Gastrocnemius medialis (tissue), 4 donors: ENCODE results near the gene IGF1R.

Experiments
- POLR2A ChIP-seq, 2 donors: fragments of 450-650 bp; IDR thresholded peaks; one replicate each; pipeline ENCODE4 v1.6.1; 2017; ENCODE audit warnings: antibody characterized with exemption in 2 of 2, mild to moderate bottlenecking in 2 of 2, moderate library complexity in 2 of 2
- TF ChIP-seq, protein P1 (sequence below), 5 experiments: fragments of 450-650 bp in 3 of 5; fragments of 200-600 bp in 2 of 5; sonication (generic) in 2 of 5; IDR thresholded peaks in 4 of 5; conservative IDR thresholded peaks in 1 of 5; 1 replicate in 4 of 5; 2 replicates in 1 of 5; pipeline ENCODE4 v1.5.1; 2016 to 2019; ENCODE audit warnings: antibody characterized with exemption in 5 of 5, mild to moderate bottlenecking in 3 of 5, moderate library complexity in 3 of 5

DNA sequence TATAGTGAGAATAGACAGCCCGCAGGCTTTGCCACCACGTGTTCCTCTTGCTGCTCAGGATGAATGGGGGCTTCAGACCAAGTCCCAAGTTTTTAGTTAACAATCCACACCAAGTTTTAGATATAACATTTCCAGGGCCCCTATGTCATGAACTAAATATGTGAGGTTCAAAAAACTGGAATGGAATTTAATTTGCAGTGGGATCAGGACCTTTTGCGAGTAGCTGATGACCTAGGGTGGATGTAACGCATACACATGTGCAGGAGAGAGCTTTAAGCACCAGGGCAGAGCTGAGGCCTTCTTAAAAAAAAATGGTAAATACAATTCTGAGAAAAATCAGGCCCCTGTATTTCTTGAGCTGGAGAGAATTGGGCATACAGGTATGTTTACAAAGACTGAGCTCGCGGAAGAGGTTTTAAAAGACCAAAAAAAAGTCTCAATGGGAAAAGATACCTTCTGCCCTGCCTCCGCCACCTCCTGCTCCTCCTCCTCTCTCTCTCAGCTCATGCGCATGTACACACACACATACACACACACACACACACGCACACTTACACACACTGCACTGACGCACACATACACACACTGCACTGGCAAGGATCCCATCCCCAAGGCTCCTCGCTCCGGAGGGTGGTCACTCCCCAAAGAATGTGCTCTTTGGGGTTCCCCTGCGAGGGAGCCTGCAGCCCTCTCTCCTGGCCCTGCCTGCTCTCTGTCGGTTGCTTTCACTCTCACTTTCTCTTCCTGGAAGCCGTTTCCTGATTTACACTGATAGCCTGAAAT lies 48.2 kb upstream of the IGF1R start:
- TF ChIP-seq, protein P1, sequence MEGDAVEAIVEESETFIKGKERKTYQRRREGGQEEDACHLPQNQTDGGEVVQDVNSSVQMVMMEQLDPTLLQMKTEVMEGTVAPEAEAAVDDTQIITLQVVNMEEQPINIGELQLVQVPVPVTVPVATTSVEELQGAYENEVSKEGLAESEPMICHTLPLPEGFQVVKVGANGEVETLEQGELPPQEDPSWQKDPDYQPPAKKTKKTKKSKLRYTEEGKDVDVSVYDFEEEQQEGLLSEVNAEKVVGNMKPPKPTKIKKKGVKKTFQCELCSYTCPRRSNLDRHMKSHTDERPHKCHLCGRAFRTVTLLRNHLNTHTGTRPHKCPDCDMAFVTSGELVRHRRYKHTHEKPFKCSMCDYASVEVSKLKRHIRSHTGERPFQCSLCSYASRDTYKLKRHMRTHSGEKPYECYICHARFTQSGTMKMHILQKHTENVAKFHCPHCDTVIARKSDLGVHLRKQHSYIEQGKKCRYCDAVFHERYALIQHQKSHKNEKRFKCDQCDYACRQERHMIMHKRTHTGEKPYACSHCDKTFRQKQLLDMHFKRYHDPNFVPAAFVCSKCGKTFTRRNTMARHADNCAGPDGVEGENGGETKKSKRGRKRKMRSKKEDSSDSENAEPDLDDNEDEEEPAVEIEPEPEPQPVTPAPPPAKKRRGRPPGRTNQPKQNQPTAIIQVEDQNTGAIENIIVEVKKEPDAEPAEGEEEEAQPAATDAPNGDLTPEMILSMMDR (IDR thresholded peaks at IDR 0.05 in 4 of 5, conservative IDR thresholded peaks at IDR 0.05 in 1 of 5) = no peak
- TF ChIP-seq POLR2A (IDR thresholded peaks at IDR 0.05) = no peak
